DMS114 treated with DMSO at 0.1 percent for 48 hours (cell line): ENCODE data around the gene CTBP2.
"Not testable (repeated sequence)": the region's sequence is repeated elsewhere in the genome, so short reads cannot be mapped to it uniquely, and the experiment has no call there.

ENCODE experiments used
- DNase-seq: peaks from one replicate; lab custom pipeline; 2025; ENCODE audit not compliant: unreplicated experiment; lab: John Stamatoyannopoulos, UW

Gene CTBP2

DNA sequence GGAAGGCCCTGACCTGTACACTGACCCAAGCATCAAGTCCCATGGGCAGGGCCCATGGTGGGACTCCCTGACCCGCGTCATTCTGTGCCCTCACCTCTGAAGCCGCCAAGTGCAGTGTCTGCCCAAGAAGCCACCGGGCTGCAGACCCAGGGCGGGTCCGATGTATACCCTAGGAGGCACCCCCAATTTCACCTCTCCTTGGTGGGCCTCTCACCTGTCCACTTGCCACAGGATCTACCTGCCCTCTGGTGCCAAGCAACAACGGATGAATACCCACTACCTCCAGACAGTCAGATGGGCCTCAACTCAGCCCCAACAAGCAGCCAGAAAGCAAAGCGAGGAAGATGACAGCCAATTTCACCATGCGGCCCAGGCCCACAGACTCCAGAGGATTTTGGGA, 92.6 kb downstream of the CTBP2 start:
- no peak for DNase-seq

DNA sequence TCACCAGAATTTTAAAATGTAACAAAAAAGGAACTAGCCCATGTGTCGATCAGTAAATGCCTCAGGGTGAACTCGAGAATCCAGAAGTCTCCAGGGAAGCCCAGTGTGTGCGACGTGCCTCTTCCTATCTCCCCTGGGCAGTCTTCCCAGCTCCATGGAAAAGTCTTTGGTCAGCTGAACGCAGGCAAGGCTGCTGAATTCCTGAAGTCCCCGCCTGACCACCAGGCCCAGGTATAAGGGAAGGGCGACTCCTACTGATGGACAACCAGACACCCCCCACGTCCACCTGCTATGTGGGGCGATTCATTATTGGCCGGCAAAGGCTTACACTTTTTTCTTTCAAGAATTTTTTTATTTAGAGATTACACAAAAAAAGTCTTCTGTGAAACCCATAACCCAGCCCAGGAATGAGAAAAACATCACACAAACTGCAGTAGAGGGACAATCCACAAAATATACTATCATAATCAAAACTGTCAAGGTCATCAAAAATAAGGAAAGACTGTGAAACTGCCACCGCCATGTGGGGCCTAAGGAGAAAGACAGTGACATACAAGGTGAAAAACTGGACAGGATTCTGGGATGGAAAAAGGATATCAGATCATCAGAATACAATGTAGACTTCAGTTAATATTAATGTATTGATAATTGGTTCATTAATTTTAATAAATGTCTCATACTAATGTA, 93.5 kb downstream of the CTBP2 start:
- DNase-seq = no peak

DNA sequence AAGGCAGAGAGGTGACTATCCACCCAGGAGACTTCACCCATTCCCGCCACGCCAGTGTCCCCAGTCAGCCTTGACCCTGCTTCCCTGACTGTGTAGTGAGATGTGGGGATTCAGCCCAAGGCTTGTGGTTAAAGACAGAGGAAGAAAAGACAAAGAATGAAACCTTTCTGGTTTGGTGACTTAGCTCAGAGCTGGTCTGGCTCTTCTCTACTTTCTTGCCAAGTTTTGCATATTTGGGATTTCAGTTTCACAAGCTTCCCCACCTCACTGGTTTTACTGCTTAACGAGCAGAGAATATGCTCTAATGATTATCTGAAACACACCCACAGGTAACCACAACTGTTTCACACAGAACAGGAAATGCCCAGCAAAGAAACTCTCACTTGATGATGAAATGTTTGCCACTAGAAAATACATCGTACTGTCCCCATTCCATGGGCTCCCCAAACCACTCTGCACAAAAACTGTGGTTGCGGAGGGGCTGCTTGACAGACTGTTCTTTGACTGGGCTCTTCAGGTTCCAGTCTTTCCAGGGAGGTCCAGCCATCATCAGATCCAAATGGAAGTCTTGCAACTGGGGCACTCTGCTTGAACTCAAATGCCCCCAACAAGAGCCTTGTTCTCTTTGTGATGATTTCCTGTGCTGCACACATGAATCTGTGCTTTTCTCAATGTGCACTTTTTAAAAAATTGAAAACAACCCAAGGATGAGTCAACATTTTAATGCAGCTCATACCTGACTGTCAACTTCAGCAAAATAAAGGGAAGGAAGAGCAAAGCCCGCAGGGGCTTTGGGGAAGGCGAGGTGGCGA, 95.5 kb downstream of the CTBP2 start:
- DNase-seq = no peak

DNA sequence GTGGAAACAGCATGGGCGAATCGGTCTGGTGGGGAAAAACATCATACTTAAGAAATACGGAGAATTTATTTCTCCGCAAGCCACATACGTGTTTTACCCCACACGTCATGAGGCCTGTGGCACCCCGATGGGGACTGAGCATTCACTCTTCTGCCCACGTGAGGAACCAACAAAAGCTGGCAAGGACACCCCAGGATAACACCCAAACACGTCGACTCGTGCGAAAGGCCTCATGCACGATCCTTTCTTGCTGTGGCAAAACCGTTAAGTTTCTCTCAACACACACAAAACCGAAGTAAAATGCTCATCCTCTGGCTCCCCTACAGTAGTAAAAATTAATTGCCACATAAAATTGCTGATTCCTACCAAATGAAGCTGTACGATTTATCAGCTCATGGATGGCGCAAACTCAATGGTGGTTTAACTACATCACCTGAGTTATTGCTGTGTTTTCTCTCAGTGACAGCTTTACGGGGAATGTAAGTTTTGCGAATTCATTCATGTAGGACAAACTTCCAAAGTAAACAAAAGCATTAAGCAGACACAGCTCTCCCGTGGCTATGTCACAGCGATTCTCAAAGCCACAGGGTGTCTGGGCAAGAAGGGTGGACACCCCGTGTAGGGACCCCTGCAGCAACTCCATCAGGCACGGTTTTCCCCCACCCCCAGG, 97.0 kb downstream of the CTBP2 start:
- DNase-seq = no peak

DNA sequence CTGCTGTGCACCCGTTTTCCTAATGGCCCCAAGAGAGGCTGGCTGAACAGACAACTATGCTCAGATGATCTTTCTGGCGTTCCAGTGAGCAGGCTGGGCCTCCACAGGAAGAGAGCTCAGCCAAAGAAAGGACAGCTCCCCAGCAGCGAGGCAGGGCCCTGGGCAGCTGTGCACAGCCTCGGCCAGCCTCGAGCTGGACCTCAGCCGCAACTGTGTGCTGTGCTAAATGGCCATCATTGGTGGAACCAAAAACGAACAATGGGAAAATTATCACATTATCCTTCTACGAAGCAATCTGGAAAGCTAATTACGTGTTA, 97.5 kb downstream of the CTBP2 start:
- DNase-seq = no peak

DNA sequence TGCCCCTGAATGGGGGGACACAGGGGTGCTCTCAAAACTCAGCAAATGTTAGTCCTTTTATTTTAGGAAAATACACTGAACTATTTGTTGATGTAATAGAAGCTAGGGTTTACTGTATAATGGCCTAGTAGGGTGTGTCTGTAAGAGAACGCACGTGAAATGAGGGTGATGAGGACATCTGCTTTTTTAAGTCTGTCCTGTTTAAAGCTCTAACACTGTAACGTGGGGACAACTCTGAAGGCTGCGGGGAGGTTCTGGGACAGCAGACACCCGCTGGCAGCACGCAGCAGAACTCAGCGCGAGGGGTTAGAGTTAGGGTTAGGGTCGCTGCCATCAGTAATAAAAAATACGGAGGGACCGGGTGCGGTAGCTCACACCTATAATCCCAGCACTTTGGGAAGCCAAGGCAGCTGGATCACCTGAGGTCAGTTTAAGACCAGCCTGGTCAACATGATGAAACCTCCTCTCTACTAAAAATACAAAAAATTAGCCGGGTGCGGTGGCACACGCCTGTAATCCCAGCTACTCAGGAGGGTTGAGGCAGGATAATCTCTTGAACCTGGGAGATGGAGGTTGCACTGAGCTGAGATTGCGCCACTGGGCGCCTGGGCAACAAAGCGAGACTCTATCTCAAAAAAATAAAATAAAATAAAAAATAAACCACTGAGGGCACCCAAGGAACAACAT, 98.0 kb downstream of the CTBP2 start:
- no peak for DNase-seq

DNA sequence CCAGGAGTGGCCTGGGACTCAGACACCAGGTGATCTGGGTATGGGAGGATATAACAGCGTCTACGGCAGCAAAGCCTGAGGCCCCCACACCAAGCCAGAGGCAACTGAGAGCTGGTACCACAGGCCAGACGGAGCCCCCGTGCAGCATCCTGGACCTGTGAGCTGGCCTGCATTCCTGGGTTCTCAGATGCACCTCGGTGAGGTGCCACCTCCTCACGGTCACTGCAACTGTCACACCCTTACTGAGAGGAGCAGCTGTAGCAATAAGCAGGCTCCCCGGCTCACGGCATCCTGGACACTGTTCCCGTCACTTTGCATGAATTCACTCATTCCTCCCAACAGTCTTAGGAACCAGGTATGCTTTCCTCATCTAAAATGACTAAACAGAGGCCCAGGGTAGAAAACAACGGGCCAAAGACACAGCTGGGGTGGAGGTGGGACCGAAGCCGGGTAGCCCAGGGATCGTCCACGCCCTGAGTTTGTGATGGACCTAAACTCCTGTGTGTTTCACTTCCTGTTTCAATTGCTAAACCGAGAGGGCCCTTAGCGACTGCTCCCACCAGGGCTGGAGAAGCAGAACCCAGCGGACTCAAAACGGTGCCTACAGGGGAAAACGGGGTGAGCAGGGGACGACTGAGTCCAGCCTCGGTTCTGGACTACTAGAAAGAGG, 98.7 kb downstream of the CTBP2 start:
- no peak for DNase-seq

DNA sequence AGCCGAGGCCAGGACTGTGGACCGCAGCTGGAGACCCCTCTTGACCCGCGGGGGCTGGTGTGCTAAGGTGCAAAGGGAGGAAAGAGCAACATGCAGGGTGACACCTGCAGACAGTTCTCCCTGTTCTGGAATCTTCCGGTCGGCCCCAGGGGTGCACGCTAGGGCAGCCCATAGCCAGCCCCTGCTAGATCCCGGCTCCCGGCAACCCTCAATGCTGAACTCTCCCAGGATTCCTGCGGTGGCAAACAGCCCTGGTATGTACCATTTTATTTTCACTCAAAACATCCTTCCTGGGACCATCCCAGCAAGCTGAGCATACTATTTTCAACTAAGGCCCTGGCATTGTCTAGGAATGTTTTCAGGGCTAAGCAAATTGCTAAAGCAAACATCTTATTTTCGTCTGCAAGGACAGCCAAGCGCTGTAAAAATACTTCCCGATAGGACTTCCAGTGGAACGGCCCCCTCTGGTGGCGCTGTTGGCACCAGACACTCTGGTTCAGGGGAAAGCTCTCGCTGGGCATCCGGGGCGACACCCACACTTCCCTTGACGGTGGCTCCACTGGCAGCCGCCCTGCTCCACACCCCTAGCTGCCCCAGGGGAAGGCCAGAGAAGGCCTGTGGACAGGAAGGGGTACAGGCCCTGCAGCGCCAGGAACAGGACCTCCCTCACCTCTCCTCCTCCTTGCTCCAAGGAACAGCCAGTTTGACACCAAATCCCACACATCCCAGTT, 99.4 kb downstream of the CTBP2 start:
- DNase-seq = peak; percentile 12

DNA sequence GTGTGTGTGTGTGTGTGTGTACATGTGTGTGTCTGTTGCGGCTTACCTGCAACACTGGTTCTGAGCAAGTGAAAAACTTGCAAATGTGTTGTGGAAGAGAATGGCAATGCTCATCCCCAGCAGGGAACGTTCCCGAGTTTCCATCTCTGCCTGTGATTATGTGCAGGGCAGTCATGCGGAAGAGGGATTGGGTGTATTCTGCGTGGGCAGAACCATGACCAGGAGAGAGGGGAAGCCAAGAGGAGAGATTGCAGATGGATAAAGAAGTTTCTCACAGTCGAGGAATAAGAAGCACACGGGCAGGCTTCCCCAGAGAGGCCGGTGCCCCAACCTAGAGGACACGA, 99.9 kb downstream of the CTBP2 start:
- DNase-seq = no peak

DNA sequence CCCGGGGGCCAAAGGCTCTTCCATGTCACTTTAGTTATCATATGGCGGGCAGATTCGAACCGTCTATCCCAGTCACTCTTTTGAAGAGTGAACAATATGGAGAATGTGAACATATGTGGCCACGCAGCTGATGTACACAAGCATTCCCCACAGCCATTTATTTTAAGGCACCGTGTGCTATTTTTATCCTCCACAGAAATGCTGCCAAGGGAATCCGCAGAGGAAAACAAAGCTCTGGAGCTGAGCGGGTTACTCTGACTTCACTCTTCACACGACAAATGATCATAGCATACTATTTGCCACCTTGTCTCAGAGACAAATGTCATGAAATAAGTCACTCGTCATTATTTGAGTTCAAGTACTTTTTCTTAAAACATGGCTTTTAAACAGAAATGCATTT, 100.3 kb downstream of the CTBP2 start:
- no peak for DNase-seq

DNA sequence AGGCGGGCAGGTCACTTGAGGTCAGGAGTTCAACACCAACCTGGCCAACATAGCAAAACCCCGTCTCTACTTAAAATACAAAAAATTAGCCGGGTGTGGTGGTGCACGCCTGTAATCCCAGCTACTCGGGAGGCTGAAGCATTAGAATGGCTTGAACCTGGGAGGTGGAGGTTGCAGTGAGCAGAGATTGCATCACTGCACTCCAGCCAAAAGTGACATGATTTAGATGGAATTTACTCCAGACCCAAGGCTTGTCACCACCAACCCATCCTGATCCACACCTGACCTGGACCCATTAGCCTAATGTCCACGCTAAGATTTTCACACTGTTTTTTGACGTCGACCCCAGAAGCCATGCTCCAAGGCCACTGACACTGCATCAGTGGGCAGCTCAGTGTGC, 101.0 kb downstream of the CTBP2 start:
- not testable (repeated sequence) for DNase-seq

DNA sequence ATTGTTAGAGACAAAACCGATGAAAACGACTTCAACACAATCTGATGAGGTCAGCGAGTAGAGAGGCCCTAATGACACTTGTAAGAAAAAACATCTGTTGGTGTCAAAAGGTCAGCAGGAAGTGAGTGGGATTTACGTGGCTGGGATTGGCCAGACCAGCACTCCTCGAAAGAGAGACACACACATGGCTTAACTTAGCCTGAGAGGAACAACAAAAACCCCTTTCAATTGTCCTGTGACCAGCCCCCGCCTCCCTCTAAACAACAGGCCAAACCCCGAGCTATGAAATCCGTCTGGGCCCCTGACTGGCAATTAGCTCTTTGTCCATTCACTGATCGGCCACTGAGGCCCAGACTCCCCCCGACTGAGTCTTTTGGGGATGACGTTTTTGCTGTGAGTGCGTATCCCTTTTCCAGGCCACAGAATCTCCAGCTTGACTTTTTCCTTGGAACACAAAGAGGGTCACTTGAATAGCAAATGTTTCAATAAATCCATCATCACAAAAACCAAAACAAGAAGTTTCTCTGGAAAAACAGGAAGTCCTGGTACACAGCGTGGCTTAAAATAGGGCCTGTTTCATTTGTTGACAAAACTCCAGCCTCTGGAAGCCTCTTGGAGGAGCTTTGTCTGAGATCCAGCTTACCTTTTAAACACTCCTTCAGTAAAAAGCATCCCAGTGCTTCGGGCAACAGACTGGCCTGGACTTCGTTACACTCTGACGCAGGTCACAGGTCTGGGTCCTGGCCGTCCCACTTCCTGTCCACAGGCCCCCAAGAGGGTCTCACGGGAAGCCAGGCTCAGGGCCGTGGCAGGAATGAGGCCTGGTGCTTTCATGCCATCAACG, 103.0 kb downstream of the CTBP2 start:
- DNase-seq = no peak

DNA sequence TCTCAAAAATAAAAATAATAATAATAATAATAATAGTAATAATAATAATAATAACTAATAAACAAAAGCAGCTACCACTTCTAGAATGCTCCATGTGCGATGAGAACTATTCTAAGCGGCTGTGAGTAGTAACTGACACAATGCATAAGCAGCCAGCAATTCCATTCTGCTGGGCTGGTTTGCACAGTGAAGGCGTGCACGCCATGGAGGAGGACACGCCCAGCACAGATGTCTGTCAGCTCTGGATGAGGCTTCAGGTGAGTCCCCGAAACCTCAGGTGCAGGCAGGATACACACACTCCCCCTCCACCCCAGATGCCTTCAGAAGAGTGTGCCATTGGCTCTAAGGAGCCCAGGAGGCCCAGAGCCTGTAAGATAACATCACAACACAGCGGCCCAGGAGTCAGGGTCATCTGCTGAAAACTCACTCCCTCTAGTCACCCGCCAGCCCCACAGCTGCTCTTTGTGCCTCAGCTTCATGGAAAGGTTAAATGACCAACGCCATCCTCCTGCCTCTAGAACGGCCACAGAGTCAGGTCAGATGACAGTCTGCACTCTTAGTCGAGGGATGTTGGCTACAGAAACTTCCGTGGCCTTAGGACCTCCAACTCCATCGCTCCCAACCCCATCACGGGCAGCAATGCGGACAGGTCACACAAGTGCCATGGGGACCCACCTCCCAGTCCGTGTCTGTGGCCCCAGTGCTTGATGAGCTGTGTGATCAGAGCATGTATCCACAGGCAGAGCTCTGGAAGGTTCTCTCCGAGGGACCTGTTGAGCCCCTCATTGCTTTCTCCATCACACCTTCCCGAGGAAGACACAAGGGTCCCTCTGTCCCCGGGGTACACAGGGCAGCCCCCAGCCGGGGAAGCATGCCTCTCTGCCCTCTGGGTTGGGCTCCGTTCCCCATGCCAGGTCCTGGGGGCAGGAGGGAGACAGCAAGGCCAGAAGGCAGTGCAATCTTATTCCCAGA, 103.9 kb downstream of the CTBP2 start:
- no peak for DNase-seq

DNA sequence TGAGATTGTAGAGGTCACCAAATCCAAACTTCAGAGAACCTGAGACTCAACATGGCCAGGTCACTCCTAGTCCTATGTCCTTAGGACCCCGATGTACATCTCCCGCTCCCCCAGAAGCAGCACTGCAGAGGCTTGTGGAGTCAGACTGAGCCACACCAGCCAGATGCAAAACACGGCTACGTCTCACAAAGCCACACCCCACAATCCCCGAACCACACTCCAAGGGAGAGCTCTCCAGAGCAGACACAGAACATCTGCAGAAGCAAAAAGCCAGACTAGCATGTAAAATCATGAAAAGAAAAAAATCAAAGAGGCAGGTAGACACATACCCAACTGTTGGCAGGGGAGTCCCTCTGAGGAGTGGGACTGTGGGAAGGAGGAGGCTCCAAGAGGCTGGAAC, 104.9 kb downstream of the CTBP2 start:
- no peak for DNase-seq

DNA sequence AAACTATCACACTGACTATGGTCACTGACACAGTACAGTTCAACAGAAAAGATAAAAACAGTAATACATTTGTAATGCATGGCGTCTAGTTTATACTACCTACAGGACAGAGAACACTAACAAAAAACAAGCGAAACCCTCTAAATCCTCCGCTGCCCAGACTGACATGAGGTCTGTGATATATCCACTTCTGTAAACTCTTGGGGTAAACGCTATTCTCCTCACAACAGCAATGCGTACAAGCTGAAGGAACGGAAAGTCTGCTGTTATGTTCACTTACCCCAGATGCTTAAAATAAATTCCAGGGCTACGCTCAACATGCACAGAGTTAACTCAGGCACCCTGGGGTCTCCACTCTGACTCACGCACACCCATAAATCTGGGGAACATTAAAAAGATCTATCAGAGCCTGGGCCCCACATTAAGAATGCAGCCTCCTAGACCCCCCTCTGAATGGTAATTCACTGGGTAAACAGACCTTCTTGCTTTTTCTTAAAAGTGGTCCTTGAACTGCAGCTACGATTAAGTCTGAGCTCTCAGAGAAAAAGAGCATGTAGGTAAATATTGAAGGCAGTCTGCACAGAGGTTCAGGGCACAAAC, 105.6 kb downstream of the CTBP2 start:
- no peak for DNase-seq

DNA sequence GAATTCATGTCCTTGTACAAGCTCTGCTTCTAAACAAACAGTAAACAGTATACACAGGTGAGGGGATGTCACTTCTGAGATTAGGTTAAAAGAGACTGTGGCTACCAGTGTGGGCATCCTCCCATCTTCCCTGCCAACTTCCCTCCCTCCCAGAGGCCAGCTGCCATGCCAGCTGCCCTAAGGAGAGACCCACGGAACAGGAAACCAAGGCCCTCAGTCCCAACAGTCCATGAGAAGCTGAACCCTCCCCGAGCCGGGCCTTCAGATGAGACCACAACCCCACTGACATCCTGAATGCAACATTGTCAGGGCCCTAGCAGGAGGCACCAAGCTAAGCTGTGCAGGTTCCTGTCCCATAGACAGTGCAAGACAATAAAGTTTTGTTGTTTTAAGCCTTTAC, 106.1 kb downstream of the CTBP2 start:
- DNase-seq = no peak

DNA sequence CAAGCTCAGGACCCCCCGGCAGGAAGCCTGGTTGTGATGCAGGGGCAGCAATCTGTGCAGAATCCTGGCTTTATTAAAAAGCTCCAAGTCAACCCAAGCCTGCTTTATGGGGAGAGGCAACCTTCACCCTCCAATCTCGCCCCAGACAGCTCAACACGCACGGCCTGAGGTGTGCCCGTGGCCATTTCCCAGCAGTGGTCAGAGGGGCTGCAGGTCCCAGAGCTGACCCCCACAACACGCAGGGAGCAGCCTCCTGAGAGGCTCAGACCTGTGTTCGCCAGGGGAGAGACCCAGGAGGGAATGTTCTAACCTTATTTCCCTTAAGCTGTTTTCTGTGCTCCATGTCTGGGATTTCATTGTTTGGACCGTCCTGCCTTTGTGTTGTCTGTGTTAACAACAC, 108.2 kb downstream of the CTBP2 start:
- no peak for DNase-seq

DNA sequence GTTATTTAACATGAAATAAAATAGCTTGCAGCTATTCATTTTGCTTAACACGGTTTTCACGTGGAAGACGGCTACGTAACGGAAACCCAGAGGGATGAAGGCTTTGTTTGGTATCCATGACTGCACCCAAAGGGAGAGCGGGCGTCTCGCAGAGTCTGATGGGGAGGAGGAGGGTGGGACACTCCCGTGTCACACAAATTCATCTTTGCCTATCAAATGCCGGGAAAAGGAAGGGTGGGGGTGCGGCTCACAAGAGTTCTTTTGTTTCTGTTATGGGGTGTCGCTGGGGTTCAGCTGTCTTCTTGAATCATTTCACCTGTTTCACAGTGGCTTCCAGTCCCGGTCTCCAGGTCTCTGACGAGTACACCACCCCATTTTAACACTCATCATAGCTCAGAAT, 110.0 kb downstream of the CTBP2 start:
- no peak for DNase-seq
